GM12874 (cell line): Measurements from ENCODE around the gene EVA1A.

Source experiments
- CTCF ChIP-seq: IDR thresholded peaks from 2 replicates; pipeline ENCODE4 v1.5.1; 2011; ENCODE audit warnings: low read depth, mild to moderate bottlenecking, control low read depth, low read length, moderate library complexity; ENCODE audit not compliant: insufficient read depth

Gene EVA1A

DNA sequence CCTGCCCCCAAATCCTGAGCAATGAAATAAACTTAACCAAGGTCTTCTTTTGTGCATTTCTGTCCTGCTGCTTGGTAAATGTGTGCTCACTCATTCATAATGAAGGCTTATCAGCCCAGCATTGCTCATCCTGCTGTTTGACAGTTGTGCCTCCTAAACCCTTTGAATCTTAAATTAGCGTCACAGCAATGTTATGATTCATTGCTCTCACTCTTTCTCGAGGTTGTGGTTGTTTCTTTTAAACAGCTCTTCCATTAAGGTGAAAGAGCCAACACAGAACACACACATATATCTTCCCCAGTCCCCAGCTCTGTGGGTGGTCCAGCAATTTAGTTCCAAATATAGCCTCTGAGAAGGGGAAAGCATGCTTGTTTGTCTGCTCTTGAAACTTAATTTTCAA, 84.0 kb downstream of the EVA1A start:
- no peak for TF ChIP-seq CTCF

DNA sequence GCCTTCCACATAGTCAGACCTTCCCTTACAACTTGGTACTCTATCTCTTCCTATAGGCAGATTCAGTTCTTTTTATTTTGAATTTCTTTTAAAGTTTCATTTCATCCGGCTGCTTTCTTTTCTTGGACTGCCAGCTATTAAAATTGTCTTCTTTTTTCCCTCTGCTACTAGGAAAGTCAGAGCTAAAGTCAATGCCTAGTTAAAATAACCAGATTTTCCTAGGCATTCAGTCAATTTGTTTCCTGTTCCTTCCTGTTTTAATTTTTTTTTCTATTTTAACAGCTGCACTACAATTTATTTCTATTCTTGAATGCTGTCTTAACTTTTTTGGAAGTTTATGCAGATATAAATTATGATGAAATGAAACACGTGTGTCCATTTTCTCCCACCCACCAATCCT, 84.8 kb downstream of the EVA1A start:
- no peak for TF ChIP-seq CTCF

- TF ChIP-seq CTCF: no peak
These were observed 85.7 kb downstream of the EVA1A start for GRCh38 chr2:75475049-75475448.

- no peak for TF ChIP-seq CTCF
These were observed 86.6 kb downstream of the EVA1A start for GRCh38 chr2:75474115-75474514.

DNA sequence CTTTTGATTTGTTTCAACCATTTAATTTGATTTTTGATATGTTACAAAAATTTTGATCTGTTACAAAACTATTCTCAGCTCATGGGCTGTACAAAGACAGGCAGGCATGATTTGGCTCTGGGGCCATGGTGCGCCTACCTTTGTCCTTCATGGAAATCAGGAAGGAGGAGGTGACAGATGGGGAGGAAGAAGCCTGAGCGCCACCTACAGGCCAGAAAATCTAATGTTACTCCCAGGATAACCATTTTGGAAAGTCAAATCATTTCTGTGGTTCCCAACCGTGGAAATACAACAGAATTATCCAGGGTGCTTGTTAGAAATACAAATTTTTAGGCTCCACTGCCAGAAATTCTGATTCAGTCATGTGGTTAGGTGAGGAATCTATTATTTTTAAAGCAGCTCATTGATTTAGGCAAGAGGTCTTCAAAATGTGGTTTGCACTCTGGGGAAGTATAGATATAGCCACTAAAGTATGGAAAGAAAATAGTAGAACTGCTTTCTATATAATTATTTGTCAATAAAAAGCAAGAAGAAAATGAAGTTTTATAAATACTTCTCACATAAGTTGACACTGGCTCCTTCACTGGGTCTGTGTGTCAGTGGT, 93.9 kb downstream of the EVA1A start:
- TF ChIP-seq CTCF: peak; percentile 65

DNA sequence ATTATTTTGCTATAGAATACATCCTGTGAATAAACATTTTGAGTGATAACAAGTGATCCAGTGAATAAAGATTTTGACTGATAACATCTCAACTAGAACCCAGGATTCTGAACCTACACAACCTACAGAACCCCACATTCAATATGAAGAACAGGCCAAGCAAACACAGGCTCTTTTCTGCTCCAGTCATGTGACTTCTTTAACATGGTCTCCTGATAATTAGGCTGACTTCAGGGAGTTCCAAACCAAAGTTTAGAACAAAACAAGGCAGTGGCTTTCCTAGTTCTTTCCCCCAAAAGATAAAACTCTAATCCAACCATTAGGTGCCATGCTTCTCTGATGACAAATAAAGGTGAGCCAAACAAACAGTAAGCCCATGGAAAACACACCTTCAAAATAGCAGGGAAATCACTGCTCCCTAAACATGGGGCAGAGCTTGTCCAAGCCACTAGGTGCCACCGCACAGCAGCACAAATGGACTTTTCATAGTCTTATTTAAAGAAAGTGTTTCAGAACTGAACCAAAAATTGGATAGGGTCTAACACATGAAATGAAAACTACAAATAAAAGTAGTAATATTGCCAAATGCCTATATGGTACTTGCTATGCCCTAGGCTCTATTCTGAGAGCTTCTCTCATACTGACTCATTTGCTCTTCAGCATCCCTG, 95.3 kb downstream of the EVA1A start:
- no peak for TF ChIP-seq CTCF

DNA sequence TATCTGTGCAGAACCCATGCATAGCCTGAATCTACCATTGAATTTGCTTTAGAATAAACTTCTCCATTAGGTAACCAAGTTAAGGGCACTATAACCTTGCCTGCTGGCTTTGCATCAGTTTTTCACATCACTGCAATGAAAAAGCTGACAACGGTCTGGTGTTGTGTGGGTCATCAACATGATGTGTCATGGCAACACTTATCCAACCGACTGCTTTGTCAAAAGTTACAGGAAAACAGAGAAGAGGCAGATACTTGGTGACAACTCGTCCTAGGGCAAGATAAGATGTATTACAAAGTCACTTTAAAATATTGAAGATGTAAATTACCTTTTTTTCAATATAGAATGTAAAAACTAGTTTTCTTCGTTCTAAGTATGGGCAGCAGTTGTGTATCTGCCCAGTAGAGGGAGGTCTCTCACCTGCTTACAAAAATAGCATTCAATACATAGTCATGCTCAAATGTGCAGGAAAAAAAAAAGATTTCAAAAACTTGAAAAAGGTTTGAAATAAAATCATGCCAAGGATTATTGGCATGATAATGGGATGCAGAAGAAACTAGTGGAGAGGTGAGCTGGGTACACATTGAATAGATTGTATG, 96.3 kb downstream of the EVA1A start:
- TF ChIP-seq CTCF: peak; percentile 49
